Panc1 (cell line): ENCODE results near the gene DCC. TPM values are rescaled to one million over a fixed set of nuclear protein-coding genes. Genes with fewer than 3 reads are reported as not detected.

Experiments
- ATAC-seq: fragments of 200-7000 bp; cut with Tn5 transposase; 2 replicates; pipeline ENCODE4 v1.9.1; 2020; ENCODE audit warnings: mild to moderate bottlenecking, moderate library complexity
- BruUV-seq: library from RNA; stranded (reverse); fragments of 400-500 nt; replicated peaks from 2 replicates; lab custom pipeline; 2021; lab: Mats Ljungman, UMichigan
- CTCF ChIA-PET: fragments of 300-600 bp; sonication (Branson Sonifier 250); formaldehyde crosslinking; loops from one replicate; lab custom pipeline; 2022; ENCODE audit warnings: antibody characterized with exemption; lab: Charles Lee
- POLR2A ChIA-PET: fragments of 300-600 bp; sonication (Branson Sonifier 250); formaldehyde crosslinking; loops from one replicate; lab custom pipeline; 2022; ENCODE audit warnings: antibody characterized with exemption; lab: Charles Lee
- DNase-seq: peaks from one replicate; pipeline ENCODE4 v3.0.0-alpha.2; 2010; ENCODE audit warnings: low read depth, low spot score
- H3K27ac ChIP-seq: 2 replicates; pipeline ENCODE4 v1.5.1; 2011; ENCODE audit warnings: mild to moderate bottlenecking, low read length, inconsistent platforms
- H3K27me3 ChIP-seq: fragments of 200-500 bp; sonication (Bioruptor generic); 2 replicates; pipeline ENCODE4 v1.6.0; 2014; ENCODE audit warnings: low read length, inconsistent platforms; ENCODE audit not compliant: control insufficient read depth, insufficient read depth
- H3K36me3 ChIP-seq: fragments of 200-500 bp; sonication (Bioruptor generic); 2 replicates; pipeline ENCODE4 v1.5.1; 2014; ENCODE audit warnings: inconsistent platforms, mild to moderate bottlenecking, low read length, moderate library complexity; ENCODE audit not compliant: control insufficient read depth, insufficient read depth
- H3K4me1 ChIP-seq: 2 replicates; pipeline ENCODE4 v1.5.1; 2011; ENCODE audit warnings: inconsistent platforms, mild to moderate bottlenecking, low read length, moderate library complexity; ENCODE audit not compliant: control insufficient read depth, insufficient read depth
- H3K4me3 ChIP-seq, 2 experiments: 2 replicates each; pipeline ENCODE4 v1.5.1; 2011 to 2012; ENCODE audit warnings: low read depth in 2 of 2, low read length in 2 of 2, mild to moderate bottlenecking in 2 of 2, inconsistent platforms in 1 of 2, moderate library complexity in 1 of 2
- H3K9me3 ChIP-seq: fragments of 200-500 bp; sonication (Bioruptor generic); 2 replicates; pipeline ENCODE4 v1.5.1; 2014; ENCODE audit warnings: low read depth, mild to moderate bottlenecking, inconsistent platforms, low read length, moderate library complexity; ENCODE audit not compliant: control insufficient read depth, insufficient read depth
- POLR2AphosphoS5 ChIP-seq: IDR thresholded peaks from 2 replicates; pipeline ENCODE4 v1.6.1; 2012; ENCODE audit warnings: mild to moderate bottlenecking, low read depth, low read length, moderate library complexity
- SIN3A ChIP-seq: IDR thresholded peaks from 2 replicates; pipeline ENCODE4 v1.6.1; 2012; ENCODE audit warnings: low read depth, mild to moderate bottlenecking, low read length, moderate library complexity, borderline replicate concordance; ENCODE audit not compliant: insufficient read depth
- TCF7L2 ChIP-seq: IDR thresholded peaks from 2 replicates; pipeline ENCODE4 v1.6.1; 2011; ENCODE audit warnings: mild to moderate bottlenecking, low read depth, low read length, inconsistent platforms
- in situ Hi-C: cut with HindIII; loops from 2 replicates; pipeline ENCODE4 v1.10.0; 2016; ENCODE audit warnings: low sequenced_read_pairs, low pct_unique_long_range_greater_than_20kb
- intact Hi-C: fragments of 100-400 bp; cut with micrococcal nuclease; formaldehyde crosslinking; loops from one replicate; pipeline ENCODE4 v1.10.0; 2022; ENCODE audit not compliant: unreplicated experiment
- total RNA-seq: library from RNA; stranded (reverse); gene quantifications from one replicate; pipeline ENCODE4 v1.2.1, GENCODE V29; 2021; ENCODE audit not compliant: unreplicated experiment
- TF ChIP-seq, protein P1 (sequence below), 2 experiments: IDR thresholded peaks; 2 replicates each; pipeline ENCODE4 v1.6.1; 2011 to 2012; ENCODE audit warnings: low read depth in 2 of 2, control low read depth in 1 of 2, low read length in 1 of 2, mild to moderate bottlenecking in 1 of 2, moderate library complexity in 1 of 2; ENCODE audit not compliant: insufficient read depth in 1 of 2
- TF ChIP-seq, protein P2 (sequence below): fragments of 450-650 bp; IDR thresholded peaks from 2 replicates; pipeline ENCODE4 v1.5.1; 2017; ENCODE audit warnings: mild to moderate bottlenecking

Gene DCC
- total RNA-seq, 1 experiment from 2014 or later: not detected

DNA sequence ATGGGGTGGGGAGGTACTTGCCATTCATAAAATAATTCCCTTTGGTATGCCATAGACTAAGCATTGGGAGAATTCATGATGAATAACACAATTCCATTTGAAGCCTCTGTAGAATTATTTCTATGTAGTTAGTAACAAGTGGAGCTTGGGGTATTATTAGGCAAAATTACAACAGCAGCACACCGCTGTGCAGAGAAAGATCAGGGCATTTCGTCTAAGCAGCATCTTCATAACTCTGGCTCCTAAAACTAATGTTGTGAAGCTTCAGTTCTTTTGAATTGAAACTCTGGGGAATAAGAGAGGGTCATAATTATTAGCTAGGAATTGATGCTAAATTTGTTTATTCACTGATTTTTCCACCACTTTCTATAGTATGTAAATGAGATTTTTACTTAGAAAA, 630.7 kb downstream of the DCC start:
- no peaks in the 10 kb centered on the region for H3K4me1 ChIP-seq
- no peaks in the 10 kb centered on the region for H3K36me3 ChIP-seq
- intact Hi-C loops (no loop called here), in situ Hi-C loops (no loop called here)
- no peaks in the 10 kb centered on the region for H3K9me3 ChIP-seq
- DNase-seq: no peak
- H3K27ac ChIP-seq: no peak overlapping the region
- no peak overlapping the region for H3K4me3 ChIP-seq
- no peak for ATAC-seq
- ChIA-PET POLR2A (no interaction called here), CTCF (no interaction called here)
- no peak for TF ChIP-seq TCF7L2
- no peak for TF ChIP-seq SIN3A
- TF ChIP-seq, protein P1, sequence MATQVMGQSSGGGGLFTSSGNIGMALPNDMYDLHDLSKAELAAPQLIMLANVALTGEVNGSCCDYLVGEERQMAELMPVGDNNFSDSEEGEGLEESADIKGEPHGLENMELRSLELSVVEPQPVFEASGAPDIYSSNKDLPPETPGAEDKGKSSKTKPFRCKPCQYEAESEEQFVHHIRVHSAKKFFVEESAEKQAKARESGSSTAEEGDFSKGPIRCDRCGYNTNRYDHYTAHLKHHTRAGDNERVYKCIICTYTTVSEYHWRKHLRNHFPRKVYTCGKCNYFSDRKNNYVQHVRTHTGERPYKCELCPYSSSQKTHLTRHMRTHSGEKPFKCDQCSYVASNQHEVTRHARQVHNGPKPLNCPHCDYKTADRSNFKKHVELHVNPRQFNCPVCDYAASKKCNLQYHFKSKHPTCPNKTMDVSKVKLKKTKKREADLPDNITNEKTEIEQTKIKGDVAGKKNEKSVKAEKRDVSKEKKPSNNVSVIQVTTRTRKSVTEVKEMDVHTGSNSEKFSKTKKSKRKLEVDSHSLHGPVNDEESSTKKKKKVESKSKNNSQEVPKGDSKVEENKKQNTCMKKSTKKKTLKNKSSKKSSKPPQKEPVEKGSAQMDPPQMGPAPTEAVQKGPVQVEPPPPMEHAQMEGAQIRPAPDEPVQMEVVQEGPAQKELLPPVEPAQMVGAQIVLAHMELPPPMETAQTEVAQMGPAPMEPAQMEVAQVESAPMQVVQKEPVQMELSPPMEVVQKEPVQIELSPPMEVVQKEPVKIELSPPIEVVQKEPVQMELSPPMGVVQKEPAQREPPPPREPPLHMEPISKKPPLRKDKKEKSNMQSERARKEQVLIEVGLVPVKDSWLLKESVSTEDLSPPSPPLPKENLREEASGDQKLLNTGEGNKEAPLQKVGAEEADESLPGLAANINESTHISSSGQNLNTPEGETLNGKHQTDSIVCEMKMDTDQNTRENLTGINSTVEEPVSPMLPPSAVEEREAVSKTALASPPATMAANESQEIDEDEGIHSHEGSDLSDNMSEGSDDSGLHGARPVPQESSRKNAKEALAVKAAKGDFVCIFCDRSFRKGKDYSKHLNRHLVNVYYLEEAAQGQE (IDR thresholded peaks at IDR 0.05; ENCODE audit: insufficient read depth in 1 of 2, low read depth in 2 of 2, low read length in 1 of 2): no peak
- no peak for TF ChIP-seq POLR2AphosphoS5
- TF ChIP-seq, protein P2, sequence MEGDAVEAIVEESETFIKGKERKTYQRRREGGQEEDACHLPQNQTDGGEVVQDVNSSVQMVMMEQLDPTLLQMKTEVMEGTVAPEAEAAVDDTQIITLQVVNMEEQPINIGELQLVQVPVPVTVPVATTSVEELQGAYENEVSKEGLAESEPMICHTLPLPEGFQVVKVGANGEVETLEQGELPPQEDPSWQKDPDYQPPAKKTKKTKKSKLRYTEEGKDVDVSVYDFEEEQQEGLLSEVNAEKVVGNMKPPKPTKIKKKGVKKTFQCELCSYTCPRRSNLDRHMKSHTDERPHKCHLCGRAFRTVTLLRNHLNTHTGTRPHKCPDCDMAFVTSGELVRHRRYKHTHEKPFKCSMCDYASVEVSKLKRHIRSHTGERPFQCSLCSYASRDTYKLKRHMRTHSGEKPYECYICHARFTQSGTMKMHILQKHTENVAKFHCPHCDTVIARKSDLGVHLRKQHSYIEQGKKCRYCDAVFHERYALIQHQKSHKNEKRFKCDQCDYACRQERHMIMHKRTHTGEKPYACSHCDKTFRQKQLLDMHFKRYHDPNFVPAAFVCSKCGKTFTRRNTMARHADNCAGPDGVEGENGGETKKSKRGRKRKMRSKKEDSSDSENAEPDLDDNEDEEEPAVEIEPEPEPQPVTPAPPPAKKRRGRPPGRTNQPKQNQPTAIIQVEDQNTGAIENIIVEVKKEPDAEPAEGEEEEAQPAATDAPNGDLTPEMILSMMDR: no peak
- no peaks in the 10 kb centered on the region for H3K27me3 ChIP-seq
- BruUV-seq: no TSS peak

DNA sequence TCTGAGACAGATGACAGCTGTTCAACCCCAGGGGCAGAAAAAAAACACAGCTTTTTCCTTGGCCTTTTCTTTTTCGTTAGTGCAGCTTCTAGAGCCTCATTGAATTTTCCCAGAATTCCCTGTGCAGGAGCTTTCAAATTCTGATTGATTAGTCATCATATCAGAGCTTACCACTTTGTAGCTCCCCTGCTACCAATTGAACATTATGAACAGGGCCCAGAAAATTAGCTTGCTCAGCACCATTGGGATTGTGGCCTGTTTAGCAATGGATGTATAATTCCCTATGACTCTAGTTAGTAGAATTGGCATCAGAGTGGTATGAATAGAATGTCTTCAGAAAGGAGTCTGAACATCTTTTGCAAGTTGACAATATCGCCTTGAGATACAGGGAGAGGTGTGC, 631.1 kb downstream of the DCC start:
- no peaks in the 10 kb centered on the region for H3K4me1 ChIP-seq
- intact Hi-C loops (no loop called here), in situ Hi-C loops (no loop called here)
- no TSS peak for BruUV-seq
- H3K27ac ChIP-seq: no peak overlapping the region
- ATAC-seq (no peak), DNase-seq (no peak)
- no peak overlapping the region for H3K4me3 ChIP-seq
- POLR2A ChIA-PET: no interaction called here
- no peaks in the 10 kb centered on the region for H3K36me3 ChIP-seq
- TF ChIP-seq TCF7L2: no peak
- TF ChIP-seq, protein P2: no peak
- no peaks in the 10 kb centered on the region for H3K27me3 ChIP-seq
- H3K9me3 ChIP-seq: no peaks in the 10 kb centered on the region
- CTCF ChIA-PET: no interaction called here

DNA sequence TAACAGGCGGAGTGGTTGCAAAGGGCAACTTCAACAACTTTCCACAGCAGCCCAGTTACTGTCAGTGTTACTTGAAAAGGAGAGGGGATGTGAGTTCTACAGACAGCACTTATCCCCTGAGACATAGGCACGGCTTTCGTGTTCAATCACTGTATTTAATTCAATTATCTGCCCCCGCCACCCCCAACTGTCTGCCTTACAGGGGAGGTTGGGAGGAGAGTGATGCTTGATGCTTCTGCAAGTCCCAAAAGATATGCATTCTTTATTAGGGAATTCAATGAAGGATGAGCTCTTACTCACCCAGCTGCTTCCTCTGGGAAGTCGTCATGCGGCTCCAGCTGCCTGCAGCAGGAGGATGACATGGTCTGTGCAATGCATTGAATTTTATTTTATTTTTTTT, 639.9 kb downstream of the DCC start:
- ATAC-seq (no peak), DNase-seq (no peak)
- Histone ChIP-seq H3K4me3 (no peak overlapping the region), H3K36me3 (no peaks in the 10 kb centered on the region), H3K27ac (no peak overlapping the region), H3K9me3 (no peaks in the 10 kb centered on the region), H3K4me1 (no peaks in the 10 kb centered on the region), H3K27me3 (no peaks in the 10 kb centered on the region)
- ChIA-PET POLR2A (no interaction called here), CTCF (no interaction called here)
- BruUV-seq: no TSS peak
- intact Hi-C loops (no loop called here), in situ Hi-C loops (no loop called here)
- TF ChIP-seq TCF7L2: no peak
- no peak for TF ChIP-seq SIN3A
- TF ChIP-seq, protein P1 (IDR thresholded peaks at IDR 0.05; ENCODE audit: insufficient read depth in 1 of 2, low read depth in 2 of 2, low read length in 1 of 2): no peak
- no peak for TF ChIP-seq POLR2AphosphoS5
- TF ChIP-seq, protein P2: no peak
